ENCODE results near the gene F2RL2. TPM values are rescaled to one million over a fixed set of nuclear protein-coding genes. Genes with fewer than 3 reads are reported as not detected.

F2RL2 gene
- total RNA-seq, 1 experiment from 2014 or later = 0.28 TPM

DNA sequence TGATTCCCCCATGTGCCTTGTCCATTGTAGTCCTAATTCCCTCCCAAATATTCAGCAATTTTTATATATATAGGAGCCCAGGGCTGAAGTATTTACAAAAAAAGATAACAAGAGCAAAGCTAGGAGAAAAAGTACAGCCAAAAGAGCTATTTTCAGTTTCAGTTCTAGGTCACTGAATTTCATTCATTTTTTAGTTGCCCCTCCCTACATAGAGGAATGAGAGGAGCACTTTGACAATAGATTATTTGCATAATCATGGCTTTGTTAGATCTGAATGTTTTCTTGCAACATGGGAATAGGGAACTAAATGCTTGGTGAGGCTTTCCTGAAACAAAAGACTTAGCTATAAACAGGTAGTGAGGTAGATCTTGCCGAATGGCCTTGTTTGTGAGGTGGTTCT, 15.3 kb upstream of the F2RL2 start:
- intact Hi-C loops (cut with micrococcal nuclease) = no loop called here
- Mint-ChIP-seq H3K4me3 (ENCODE audit: unreplicated experiment) (no peak overlapping the region), H3K36me3 (ENCODE audit: insufficient read depth, unreplicated experiment) (no peaks in the 10 kb centered on the region), H3K27me3 (ENCODE audit: insufficient read depth, unreplicated experiment) (no peaks in the 10 kb centered on the region), H3K9me3 (ENCODE audit: unreplicated experiment) (no peaks in the 10 kb centered on the region), H3K27ac (ENCODE audit: low read depth, unreplicated experiment) (no peak overlapping the region), H3K4me1 (ENCODE audit: insufficient read depth, unreplicated experiment) (peaks cover 15% of the 10 kb centered on the region)
- POLR2A ChIA-PET = interaction anchor here (0.6 to 0.9 kb wide), 2 partner anchors 13 to 85 kb away, joined by 3 read pairs; no protein-coding TSS in a partner anchor
- TF ChIP-seq, protein P1, sequence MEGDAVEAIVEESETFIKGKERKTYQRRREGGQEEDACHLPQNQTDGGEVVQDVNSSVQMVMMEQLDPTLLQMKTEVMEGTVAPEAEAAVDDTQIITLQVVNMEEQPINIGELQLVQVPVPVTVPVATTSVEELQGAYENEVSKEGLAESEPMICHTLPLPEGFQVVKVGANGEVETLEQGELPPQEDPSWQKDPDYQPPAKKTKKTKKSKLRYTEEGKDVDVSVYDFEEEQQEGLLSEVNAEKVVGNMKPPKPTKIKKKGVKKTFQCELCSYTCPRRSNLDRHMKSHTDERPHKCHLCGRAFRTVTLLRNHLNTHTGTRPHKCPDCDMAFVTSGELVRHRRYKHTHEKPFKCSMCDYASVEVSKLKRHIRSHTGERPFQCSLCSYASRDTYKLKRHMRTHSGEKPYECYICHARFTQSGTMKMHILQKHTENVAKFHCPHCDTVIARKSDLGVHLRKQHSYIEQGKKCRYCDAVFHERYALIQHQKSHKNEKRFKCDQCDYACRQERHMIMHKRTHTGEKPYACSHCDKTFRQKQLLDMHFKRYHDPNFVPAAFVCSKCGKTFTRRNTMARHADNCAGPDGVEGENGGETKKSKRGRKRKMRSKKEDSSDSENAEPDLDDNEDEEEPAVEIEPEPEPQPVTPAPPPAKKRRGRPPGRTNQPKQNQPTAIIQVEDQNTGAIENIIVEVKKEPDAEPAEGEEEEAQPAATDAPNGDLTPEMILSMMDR (IDR thresholded peaks at IDR 0.05; ENCODE audit: unreplicated experiment) = no peak
- CTCF ChIA-PET = interaction anchor here (0.7 to 1.5 kb wide), 5 partner anchors 11 to 136 kb away, joined by 3 to 6 read pairs (median 5); no protein-coding TSS in a partner anchor
- BruUV-seq (replicated peaks) = no TSS peak
- DNase-seq (ENCODE audit: unreplicated experiment) = no peak

DNA sequence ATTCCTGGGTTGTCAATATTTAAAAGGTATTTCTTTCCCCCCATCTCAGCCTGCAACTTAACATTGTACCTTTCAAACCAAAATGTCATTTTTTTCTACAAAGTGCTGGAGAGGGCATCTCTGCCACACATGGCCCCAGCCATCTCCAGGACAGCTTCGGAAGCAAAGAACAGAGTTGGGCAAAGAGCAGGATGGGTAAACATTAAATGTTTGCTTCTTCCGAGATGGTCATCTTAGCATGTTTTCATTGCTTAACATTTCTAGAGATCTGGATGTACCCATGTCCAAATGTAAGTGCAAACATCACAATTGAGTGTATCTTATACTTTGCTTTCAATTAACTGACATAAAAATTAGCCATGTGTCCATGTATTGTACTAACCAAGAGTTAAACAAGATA, 14.3 kb upstream of the F2RL2 start:
- ChIA-PET CTCF (interaction anchor here (0.9 to 1.5 kb wide), 3 partner anchors 10 to 137 kb away, joined by 5 to 6 read pairs (median 5); no protein-coding TSS in a partner anchor), POLR2A (no interaction called here)
- no TSS peak for BruUV-seq (replicated peaks)
- Mint-ChIP-seq H3K27me3 (ENCODE audit: insufficient read depth, unreplicated experiment) (no peaks in the 10 kb centered on the region), H3K4me3 (ENCODE audit: unreplicated experiment) (no peak overlapping the region), H3K27ac (ENCODE audit: low read depth, unreplicated experiment) (no peak overlapping the region), H3K9me3 (ENCODE audit: unreplicated experiment) (no peaks in the 10 kb centered on the region), H3K4me1 (ENCODE audit: insufficient read depth, unreplicated experiment) (peaks cover 11% of the 10 kb centered on the region), H3K36me3 (ENCODE audit: insufficient read depth, unreplicated experiment) (no peaks in the 10 kb centered on the region)
- no peak for DNase-seq (ENCODE audit: unreplicated experiment)
- TF ChIP-seq, protein P1 (IDR thresholded peaks at IDR 0.05; ENCODE audit: unreplicated experiment) = no peak
- intact Hi-C loops (cut with micrococcal nuclease) = no loop called here

DNA sequence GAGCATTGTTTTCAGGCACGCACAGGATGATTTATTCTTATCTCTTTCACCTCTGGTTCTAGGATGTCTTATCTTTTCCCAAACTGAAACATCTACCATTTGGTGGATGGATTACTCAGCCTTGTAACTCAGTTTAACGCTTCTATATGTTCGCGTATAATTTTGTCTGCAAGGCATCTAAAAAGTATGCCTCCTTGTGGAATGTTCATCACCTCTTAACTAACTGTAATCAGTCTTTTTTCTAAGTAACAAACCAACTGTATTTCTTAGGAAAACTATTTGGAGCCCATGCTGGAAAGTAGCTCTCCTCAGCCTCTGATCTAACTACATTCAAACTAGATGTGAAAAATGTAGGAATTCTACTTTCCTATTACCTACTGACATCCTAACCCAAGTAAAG, 11.5 kb upstream of the F2RL2 start:
- CTCF ChIA-PET = interaction anchor here (0.7 to 1.6 kb wide), 3 partner anchors 34 to 140 kb away, joined by 3 to 5 read pairs (median 4); no protein-coding TSS in a partner anchor

DNA sequence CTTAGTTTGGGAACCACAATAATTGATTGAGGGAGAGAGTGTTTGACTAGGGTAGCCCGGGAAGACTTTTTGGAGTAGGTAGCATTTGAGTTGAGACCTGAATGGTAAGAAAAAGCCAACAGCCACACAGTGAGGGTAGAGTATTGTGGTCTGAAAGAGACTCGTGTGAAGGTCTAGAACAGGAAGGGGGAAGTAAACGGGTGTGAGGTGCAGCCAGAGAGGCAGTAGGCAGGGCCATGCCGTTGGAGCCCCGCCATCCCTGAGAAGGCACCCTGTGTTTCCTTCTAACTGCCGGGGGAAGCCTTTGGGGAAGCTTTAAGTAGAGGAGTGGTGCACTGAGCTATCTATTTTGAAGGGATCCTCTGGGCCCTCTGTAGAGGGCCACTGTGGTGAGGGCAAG, 3.5 kb upstream of the F2RL2 start:
- Mint-ChIP-seq H3K4me1 (ENCODE audit: insufficient read depth, unreplicated experiment) (no peaks in the 10 kb centered on the region), H3K27me3 (ENCODE audit: insufficient read depth, unreplicated experiment) (no peaks in the 10 kb centered on the region), H3K4me3 (ENCODE audit: unreplicated experiment) (no peak overlapping the region), H3K36me3 (ENCODE audit: insufficient read depth, unreplicated experiment) (no peaks in the 10 kb centered on the region), H3K27ac (ENCODE audit: low read depth, unreplicated experiment) (no peak overlapping the region), H3K9me3 (ENCODE audit: unreplicated experiment) (no peaks in the 10 kb centered on the region)
- no peak for DNase-seq (ENCODE audit: unreplicated experiment)
- CTCF ChIA-PET = interaction anchor here (0.7 kb wide), 1 partner anchor 148 kb away, joined by 4 read pairs; no protein-coding TSS in a partner anchor
- intact Hi-C loops (cut with micrococcal nuclease) = no loop called here
- no TSS peak for BruUV-seq (replicated peaks)
- POLR2A ChIA-PET = no interaction called here
- TF ChIP-seq, protein P1 (IDR thresholded peaks at IDR 0.05; ENCODE audit: unreplicated experiment) = no peak

More for the DNA sequence above, 11.5 kb upstream of the F2RL2 start:
- H3K9me3 Mint-ChIP-seq (ENCODE audit: unreplicated experiment) = no peaks in the 10 kb centered on the region
- intact Hi-C loops (cut with micrococcal nuclease) = no loop called here
- no peak for DNase-seq (ENCODE audit: unreplicated experiment)
- H3K36me3 Mint-ChIP-seq (ENCODE audit: insufficient read depth, unreplicated experiment) = no peaks in the 10 kb centered on the region
- no peaks in the 10 kb centered on the region for H3K27me3 Mint-ChIP-seq (ENCODE audit: insufficient read depth, unreplicated experiment)
- TF ChIP-seq, protein P1 (IDR thresholded peaks at IDR 0.05; ENCODE audit: unreplicated experiment) = no peak
- H3K4me3 Mint-ChIP-seq (ENCODE audit: unreplicated experiment) = no peak overlapping the region
- no TSS peak for BruUV-seq (replicated peaks)
- H3K27ac Mint-ChIP-seq (ENCODE audit: low read depth, unreplicated experiment) = no peak overlapping the region
- POLR2A ChIA-PET = interaction anchor here (0.6 kb wide), 1 partner anchor 137 kb away, joined by 3 read pairs; no protein-coding TSS in a partner anchor
- peaks cover 6% of the 10 kb centered on the region for H3K4me1 Mint-ChIP-seq (ENCODE audit: insufficient read depth, unreplicated experiment)
